GM12878 (cell line): ENCODE measurements around the gene ZNF581. TPM values are rescaled to one million over a fixed set of nuclear protein-coding genes. Genes with fewer than 3 reads are reported as not detected.

Source experiments
- ATAC-seq: fragments of 200-7000 bp; cut with Tn5 transposase; 3 replicates; pipeline ENCODE4 v1.9.1; 2020; ENCODE audit warnings: mild to moderate bottlenecking, moderate library complexity
- BruUV-seq: library from RNA; stranded (reverse); fragments of 400-500 nt; replicated peaks from 2 replicates; lab custom pipeline; 2021; lab: Mats Ljungman, UMichigan
- CTCF ChIA-PET: fragments of 300-600 bp; sonication (Branson Sonifier 250); formaldehyde crosslinking; extraction: SDS; loops from one replicate; lab custom pipeline; 2021; ENCODE audit warnings: inconsistent platforms; lab: Yijun Ruan, JAX
- POLR2A ChIA-PET: fragments of 350-600 bp; formaldehyde crosslinking; extraction: SDS; loops from one replicate; lab custom pipeline; 2021; ENCODE audit warnings: inconsistent platforms; lab: Charles Lee
- RAD21 ChIA-PET: fragments of 300-600 bp; sonication (Branson Sonifier 250); formaldehyde crosslinking; loops from one replicate; lab custom pipeline; 2023; ENCODE audit warnings: antibody characterized with exemption; ENCODE audit not compliant: unreplicated experiment; lab: Charles Lee
- SMC1A ChIA-PET: fragments of 300-600 bp; sonication (Branson Sonifier 250); formaldehyde crosslinking; loops from one replicate; lab custom pipeline; 2023; ENCODE audit not compliant: unreplicated experiment, uncharacterized antibody; lab: Charles Lee
- DNase-seq: peaks from one replicate; pipeline ENCODE4 v3.0.0-alpha.2; 2011; ENCODE audit warnings: low read depth, low spot score
- FAIRE-seq: peaks from 3 replicates; lab custom pipeline; 2011; peaks lifted over from hg19 to GRCh38; lab: Jason Lieb, UNC
- H2AFZ ChIP-seq: 2 replicates; pipeline ENCODE4 v1.6.0; 2011; ENCODE audit warnings: low read depth, low read length, control low read depth; ENCODE audit not compliant: control insufficient read depth
- H3K27ac ChIP-seq: 2 replicates; pipeline ENCODE4 v1.5.1; 2011; ENCODE audit warnings: control low read depth; ENCODE audit not compliant: control insufficient read depth, insufficient read depth
- H3K27me3 ChIP-seq, 2 experiments: replicated peaks in 1 of 2; 2 replicates each; pipeline versions ENCODE4 v1.6.0 to v1.6.1; 2011; ENCODE audit warnings: low read length in 1 of 2; ENCODE audit not compliant: control insufficient read depth in 2 of 2, insufficient read depth in 2 of 2
- H3K36me3 ChIP-seq, 2 experiments: 2 replicates each; pipeline ENCODE4 v1.5.1; 2011; ENCODE audit warnings: low read length in 1 of 2; ENCODE audit not compliant: control insufficient read depth in 2 of 2, insufficient read depth in 2 of 2
- H3K4me1 ChIP-seq: 2 replicates; pipeline ENCODE4 v1.6.1; 2011; ENCODE audit warnings: mild to moderate bottlenecking, low read length, moderate library complexity, mixed read lengths; ENCODE audit not compliant: control insufficient read depth, insufficient read depth
- H3K4me2 ChIP-seq: 2 replicates; pipeline ENCODE4 v1.6.0; 2011; ENCODE audit warnings: control low read depth; ENCODE audit not compliant: control insufficient read depth, insufficient read depth
- H3K4me3 ChIP-seq: fragments of 200-600 bp; sonication (generic); 2 replicates; pipeline ENCODE4 v1.5.1; 2016
- H3K79me2 ChIP-seq: 2 replicates; pipeline ENCODE4 v1.6.0; 2011; ENCODE audit warnings: low read length; ENCODE audit not compliant: control insufficient read depth, insufficient read depth
- H3K9ac ChIP-seq: 2 replicates; pipeline ENCODE4 v1.8.0; 2011; ENCODE audit warnings: low read length, control low read depth, mixed read lengths; ENCODE audit not compliant: control insufficient read depth, insufficient read depth
- H3K9me3 ChIP-seq: replicated peaks from 3 replicates; pipeline ENCODE4 v1.5.1; 2011; ENCODE audit warnings: mild to moderate bottlenecking, low read length; ENCODE audit not compliant: control insufficient read depth, insufficient read depth
- H4K20me1 ChIP-seq: 2 replicates; pipeline ENCODE4 v1.6.0; 2011; ENCODE audit not compliant: control insufficient read depth, insufficient read depth
- BRCA1 ChIP-seq: IDR thresholded peaks from 2 replicates; pipeline ENCODE4 v1.6.1; 2011; ENCODE audit warnings: low read depth, low read length, improper control_type of control experiment
- ELK1 ChIP-seq: IDR thresholded peaks from 2 replicates; pipeline ENCODE4 v1.6.1; 2012; ENCODE audit warnings: low read depth, low read length, improper control_type of control experiment
- ESRRA ChIP-seq: IDR thresholded peaks from 2 replicates; pipeline ENCODE4 v1.6.1; 2012; ENCODE audit warnings: mild to moderate bottlenecking, low read length, improper control_type of control experiment
- HDAC6 ChIP-seq: fragments of 200-600 bp; sonication (generic); IDR thresholded peaks from one replicate; pipeline ENCODE4 v1.8.0; 2017; ENCODE audit warnings: antibody characterized with exemption; ENCODE audit not compliant: unreplicated experiment
- IRF3 ChIP-seq: fragments of 450-650 bp; IDR thresholded peaks from 2 replicates; pipeline ENCODE4 v1.6.1; 2014; ENCODE audit warnings: mild to moderate bottlenecking
- JUNB ChIP-seq: IDR thresholded peaks from 2 replicates; pipeline ENCODE4 v1.6.1; 2016; ENCODE audit warnings: antibody characterized with exemption, mild to moderate bottlenecking
- MEF2B ChIP-seq: fragments of 450-650 bp; IDR thresholded peaks from 2 replicates; pipeline ENCODE4 v1.6.1; 2018; ENCODE audit warnings: mild to moderate bottlenecking, moderate library complexity; ENCODE audit not compliant: partially characterized antibody, poor library complexity, severe bottlenecking
- POLR2AphosphoS2 ChIP-seq: IDR thresholded peaks from 2 replicates; pipeline ENCODE4 v1.6.1; 2011; ENCODE audit warnings: low read depth, mild to moderate bottlenecking, low read length, improper control_type of control experiment, moderate library complexity
- POLR2AphosphoS5 ChIP-seq: IDR thresholded peaks from 2 replicates; pipeline ENCODE4 v1.6.1; 2011; ENCODE audit warnings: mild to moderate bottlenecking, low read length, inconsistent platforms
- SIX5 ChIP-seq: IDR thresholded peaks from 2 replicates; pipeline ENCODE4 v1.6.1; 2011; ENCODE audit warnings: mild to moderate bottlenecking, low read depth, low read length, moderate library complexity; ENCODE audit not compliant: severe bottlenecking
- TARDBP ChIP-seq: IDR thresholded peaks from 2 replicates; pipeline ENCODE4 v1.6.1; 2016; ENCODE audit warnings: borderline replicate concordance
- USF2 ChIP-seq: IDR thresholded peaks from 2 replicates; pipeline ENCODE4 v1.6.1; 2011; ENCODE audit warnings: low read depth, low read length, improper control_type of control experiment, borderline replicate concordance
- YBX1 ChIP-seq: fragments of 450-650 bp; IDR thresholded peaks from 2 replicates; pipeline ENCODE4 v1.6.1; 2016; ENCODE audit warnings: antibody characterized with exemption
- ZBTB4 ChIP-seq: fragments of 450-650 bp; formaldehyde crosslinking; IDR thresholded peaks from 2 replicates; pipeline ENCODE4 v1.4.0; 2022; ENCODE audit warnings: mild to moderate bottlenecking, moderate library complexity
- WGBS: methylation state at CpG from one replicate; pipeline ENCODE4 v1.1.6; 2016; ENCODE audit warnings: low lambda C conversion rate; ENCODE audit not compliant: insufficient replicate concordance, insufficient coverage; ENCODE audit errors: missing lambda C conversion rate; 5-methylcytosine and 5-hydroxymethylcytosine counted together
- in situ Hi-C: fragments of 300-500 bp; cut with MboI; formaldehyde crosslinking; loops from 9 replicates; pipeline ENCODE4 v1.14.3; 2018; ENCODE audit warnings: mixed read lengths
- intact Hi-C: fragments of 100-400 bp; cut with micrococcal nuclease; formaldehyde crosslinking; loops from one replicate; pipeline ENCODE4 v1.14.2; 2022; ENCODE audit not compliant: unreplicated experiment
- polyA plus RNA-seq, 11 experiments: library from polyadenylated mRNA; depleted of rRNA in 4 of 11; unstranded in 6 of 11; stranded (reverse) in 5 of 11; fragments of >200 nt; fragmentation: Nextera tagmentation in 4 of 11; fragmentation: Illumina TruSeq in 1 of 11; extraction: Ambion mirVana in 4 of 11; extraction: Trizol in 1 of 11; gene quantifications; 1 replicate in 1 of 11; 2 replicates in 10 of 11; pipeline versions ENCODE4 v1.2.1 to v1.2.3, GENCODE V29; 2011 to 2016; ENCODE audit warnings: inconsistent platforms in 2 of 11, missing spikeins in 2 of 11, low read depth in 1 of 11
- total RNA-seq, 4 experiments: library from RNA; depleted of rRNA in 3 of 4; stranded (reverse); fragments of >200 nt in 3 of 4; fragmentation: Illumina TruSeq in 1 of 4; extraction: Trizol in 1 of 4; gene quantifications; 2 replicates each; pipeline versions ENCODE4 v1.2.1 to v1.2.3, GENCODE V29; 2013 to 2021

Gene ZNF581
- total and polyA plus RNA-seq, 10 of the 15 experiments (the other 5 are each of a cell fraction or from before 2014, with no cell fraction given), result 4.7 to 45.4 (median 22.2) TPM

GRCh38 chr19:55677572-55678028, 34.2 kb downstream of the ZNF581 start:
- SMC1A ChIA-PET, result interaction anchor here (1.2 to 3.0 kb wide), 2 partner anchors 21 to 30 kb away, joined by 3 to 11 read pairs; no protein-coding TSS in a partner anchor
- WGBS, result 21% methylated on average over 6 of the region's 6 CpGs
- Histone ChIP-seq H3K27ac (peak overlapping the region; percentile 94), H3K9me3 (no peaks in the 10 kb centered on the region), H3K79me2 (peaks cover 65% of the 10 kb centered on the region), H3K4me2 (peak overlapping the region; percentile 100), H3K4me1 (peaks cover 29% of the 10 kb centered on the region), H3K36me3 (peaks cover 15 to 20% of the 10 kb centered on the region in 2 experiments), H3K9ac (peak overlapping the region; percentile 97), H3K4me3 (peak overlapping the region; percentile 92), H3K27me3 (no peaks in the 10 kb centered on the region), H4K20me1 (peaks cover 4% of the 10 kb centered on the region; the same call in 1 of the 2 replicates), H2AFZ (peak overlapping the region; percentile 50; the same call in 1 of the 2 replicates)
- intact Hi-C loops, result loop anchor here (1.0 to 5.0 kb wide), 4 partner anchors 23 to 655 kb away; partner anchors contain the start of genes U2AF2, ZNF580 and ZNF581
- RAD21 ChIA-PET, result interaction anchor here (1.0 to 2.0 kb wide), 2 partner anchors 23 to 45 kb away, joined by 4 to 6 read pairs; partner anchors contain the start of gene U2AF2
- TF ChIP-seq MEF2B (peak; percentile 51), IRF3 (no peak), POLR2AphosphoS5 (no peak), ESRRA (no peak), SIX5 (no peak), YBX1 (peak; percentile 5; the same call in 1 of the 2 replicates), HDAC6 (no peak), JUNB (no peak), ZBTB4 (no peak), USF2 (no peak), POLR2AphosphoS2 (no peak), ELK1 (no peak), TARDBP (no peak), BRCA1 (no peak)
- ATAC-seq (peak; percentile 5; the same call in 2 of the 3 replicates), FAIRE-seq (no peak), DNase-seq (no peak)
- in situ Hi-C loops, result loop anchor here (5.0 kb wide), 1 partner anchor 130 kb away; no protein-coding TSS in a partner anchor
- POLR2A ChIA-PET, result interaction anchor here (1.2 to 1.8 kb wide), 2 partner anchors 21 to 79 kb away, joined by 3 to 7 read pairs; no protein-coding TSS in a partner anchor
- no TSS peak for BruUV-seq
- CTCF ChIA-PET, result interaction anchor here (1.4 to 3.3 kb wide), 3 partner anchors 23 to 132 kb away, joined by 5 to 14 read pairs (median 5); partner anchors contain the start of gene U2AF2
